ENCODE data around the gene GABPB2. TPM values are rescaled to one million over a fixed set of nuclear protein-coding genes. Genes with fewer than 3 reads are reported as not detected.

GABPB2 gene
- total RNA-seq, 1 experiment from 2014 or later: 6.3 TPM

DNA sequence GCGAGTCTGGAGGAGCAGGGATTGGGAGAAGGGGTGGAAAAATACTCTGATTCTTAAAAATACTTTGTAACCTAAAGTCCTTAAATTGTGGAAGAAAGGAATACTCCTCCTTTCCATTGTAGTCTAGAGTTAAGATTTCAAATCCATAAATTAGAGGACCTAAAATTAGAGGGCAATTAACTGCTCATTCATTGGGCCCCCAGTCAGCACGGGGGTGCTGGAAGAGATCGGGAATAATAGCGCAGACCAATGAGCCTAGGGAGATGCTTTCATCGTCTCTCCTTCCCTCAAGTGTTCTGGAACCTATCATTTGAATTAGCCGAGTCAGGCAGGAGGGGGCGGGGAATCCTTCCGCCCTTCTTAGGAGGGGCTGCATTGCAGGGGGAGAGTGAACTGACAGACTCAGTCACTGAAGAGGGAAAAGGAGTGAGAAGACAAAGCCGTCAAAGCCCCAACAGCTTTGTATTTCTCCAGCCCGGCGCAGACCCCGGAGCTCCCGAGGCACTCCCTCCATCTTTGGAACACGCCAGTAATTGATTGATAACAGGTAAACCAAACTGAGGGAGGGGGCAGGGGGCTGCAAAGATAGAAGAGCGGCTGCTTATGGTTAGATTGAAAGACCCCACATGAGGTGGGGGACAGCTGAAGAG, 10.4 kb upstream of the GABPB2 start, which contains the start of gene MLLT11:
MLLT11 (plus strand) TSS at position 391 of the 650 bp plus-strand sequence. CDS start 6,828 bp downstream, outside the sequence.
- DNase-seq (ENCODE audit: low read depth): peak; percentile 67

- DNase-seq (ENCODE audit: low read depth): no peak
These were observed 9.7 kb upstream of the GABPB2 start for GRCh38 chr1:151060657-151061421.

GRCh38 chr1:151061704-151062103, 8.9 kb upstream of the GABPB2 start:
- DNase-seq (ENCODE audit: low read depth): no peak

GRCh38 chr1:151062741-151063371, 7.7 kb upstream of the GABPB2 start:
- DNase-seq (ENCODE audit: low read depth): peak; percentile 81

GRCh38 chr1:151065089-151065645, 5.4 kb upstream of the GABPB2 start:
- no peak for DNase-seq (ENCODE audit: low read depth)

DNA sequence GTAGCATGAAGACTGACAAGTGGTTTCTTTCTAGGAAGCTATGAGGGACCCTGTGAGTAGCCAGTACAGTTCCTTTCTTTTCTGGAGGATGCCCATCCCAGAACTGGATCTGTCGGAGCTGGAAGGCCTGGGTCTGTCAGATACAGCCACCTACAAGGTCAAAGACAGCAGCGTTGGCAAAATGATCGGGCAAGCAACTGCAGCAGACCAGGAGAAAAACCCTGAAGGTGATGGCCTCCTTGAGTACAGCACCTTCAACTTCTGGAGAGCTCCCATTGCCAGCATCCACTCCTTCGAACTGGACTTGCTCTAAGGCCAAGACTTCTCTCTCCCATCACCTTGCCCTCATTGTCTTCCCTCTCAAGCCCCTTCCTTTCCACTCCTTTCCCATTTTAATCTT, 3.4 kb upstream of the GABPB2 start:
- DNase-seq (ENCODE audit: low read depth): no peak

DNA sequence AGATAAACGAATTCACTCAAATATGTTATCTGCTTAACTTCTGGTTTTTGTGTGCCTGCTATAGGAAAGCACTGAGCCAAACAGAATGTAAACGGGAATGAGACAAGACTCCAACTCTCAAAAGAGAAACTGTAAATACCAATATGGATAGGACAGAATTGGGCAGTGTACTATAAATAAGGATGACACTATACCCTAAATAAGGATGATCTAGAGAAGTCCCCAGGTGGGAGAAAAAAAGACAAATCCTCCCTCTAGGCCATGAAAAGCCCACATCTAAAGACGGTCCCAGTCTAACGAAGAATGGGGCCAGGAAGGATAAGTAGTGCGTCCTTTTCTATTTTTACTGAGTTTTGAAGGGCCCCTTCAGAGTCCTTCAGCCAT, 1.5 kb upstream of the GABPB2 start:
- DNase-seq (ENCODE audit: low read depth): no peak

DNA sequence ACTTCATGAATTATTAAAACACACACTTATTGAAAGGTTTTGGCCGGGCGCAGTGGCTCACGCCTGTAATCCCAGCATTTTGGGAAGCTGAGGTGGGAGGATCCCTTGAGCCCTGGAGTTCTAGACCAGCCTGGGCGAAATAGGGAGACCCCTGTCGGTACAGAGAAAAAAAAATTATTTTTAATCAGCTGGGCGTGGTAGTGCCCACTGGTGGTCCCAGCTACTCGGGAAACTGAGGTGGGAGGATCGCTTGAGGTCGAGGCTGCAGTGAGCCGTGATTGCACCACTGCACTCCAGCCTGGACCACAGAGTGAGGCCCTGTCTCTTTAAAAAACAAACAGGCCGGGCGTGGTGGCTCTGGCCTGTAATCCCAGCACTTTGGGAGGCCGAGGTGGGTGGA, 1.7 kb downstream of the GABPB2 start:
- DNase-seq (ENCODE audit: low read depth): no peak

- no peak for DNase-seq (ENCODE audit: low read depth)
These were observed 15.5 kb downstream of the GABPB2 start for GRCh38 chr1:151085953-151086559.

GRCh38 chr1:151097426-151097825, 26.9 kb downstream of the GABPB2 start:
- DNase-seq (ENCODE audit: low read depth): peak; percentile 51

DNA sequence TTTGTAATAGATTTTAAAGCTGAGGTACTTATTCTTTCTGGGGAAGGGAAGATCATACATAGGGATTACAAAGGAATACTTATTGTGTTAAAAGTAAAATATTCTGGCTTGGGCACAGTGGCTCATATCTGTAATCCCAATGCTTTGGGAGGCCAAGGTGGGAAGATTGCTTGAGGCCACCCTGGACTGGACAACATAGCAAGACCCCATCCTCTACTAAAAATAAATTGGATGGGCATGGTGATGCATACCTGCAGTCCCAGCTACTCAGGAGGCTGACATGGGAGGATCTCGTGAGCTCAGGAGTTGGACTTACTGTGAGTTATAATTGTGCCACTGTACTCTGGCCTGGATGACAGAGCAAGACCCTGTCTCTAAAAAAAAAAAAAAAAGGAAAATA, 27.6 kb downstream of the GABPB2 start:
- no peak for DNase-seq (ENCODE audit: low read depth)

- no peak for DNase-seq (ENCODE audit: low read depth)
These were observed 34.1 kb downstream of the GABPB2 start for GRCh38 chr1:151104630-151105029.

DNA sequence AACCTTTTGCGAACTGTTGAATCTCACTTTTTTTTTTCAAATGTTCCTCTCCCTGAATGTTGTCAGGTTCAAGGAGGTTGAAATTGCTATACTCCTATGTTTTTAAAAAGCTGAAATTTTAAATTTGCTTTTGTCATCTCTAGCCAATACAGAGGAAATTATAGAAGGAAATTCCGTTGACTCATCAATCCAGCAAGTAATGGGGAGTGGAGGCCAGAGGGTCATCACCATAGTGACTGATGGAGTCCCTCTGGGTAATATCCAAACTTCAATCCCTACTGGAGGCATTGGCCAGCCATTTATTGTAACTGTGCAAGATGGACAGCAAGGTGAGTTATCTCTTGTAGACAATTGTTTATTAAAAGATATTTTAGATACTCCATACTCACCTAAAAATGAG, 36.3 kb downstream of the GABPB2 start:
- DNase-seq (ENCODE audit: low read depth): peak; percentile 65

DNA sequence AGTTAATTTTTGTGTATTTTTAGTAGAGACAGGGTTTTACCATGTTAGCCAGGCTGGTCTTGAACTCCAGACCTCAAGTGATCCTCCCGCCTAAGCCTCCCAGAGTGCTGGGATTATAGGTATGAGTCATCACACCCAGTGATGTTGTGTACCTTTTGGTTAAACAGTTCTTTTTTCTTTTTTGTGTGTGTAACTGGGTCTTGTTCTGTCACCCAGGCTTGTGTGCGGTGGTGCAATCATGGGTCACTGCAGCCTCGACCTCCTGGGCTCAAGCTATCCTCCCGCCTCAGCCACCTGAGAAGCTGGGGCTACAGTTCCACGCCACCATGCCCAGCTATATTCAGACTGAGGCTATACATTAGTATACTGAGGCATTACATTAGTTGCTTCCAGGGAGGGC, 37.8 kb downstream of the GABPB2 start:
- peak; percentile 8 for DNase-seq (ENCODE audit: low read depth)

- no peak for DNase-seq (ENCODE audit: low read depth)
These were observed 43.3 kb downstream of the GABPB2 start for GRCh38 chr1:151113877-151114276.

DNA sequence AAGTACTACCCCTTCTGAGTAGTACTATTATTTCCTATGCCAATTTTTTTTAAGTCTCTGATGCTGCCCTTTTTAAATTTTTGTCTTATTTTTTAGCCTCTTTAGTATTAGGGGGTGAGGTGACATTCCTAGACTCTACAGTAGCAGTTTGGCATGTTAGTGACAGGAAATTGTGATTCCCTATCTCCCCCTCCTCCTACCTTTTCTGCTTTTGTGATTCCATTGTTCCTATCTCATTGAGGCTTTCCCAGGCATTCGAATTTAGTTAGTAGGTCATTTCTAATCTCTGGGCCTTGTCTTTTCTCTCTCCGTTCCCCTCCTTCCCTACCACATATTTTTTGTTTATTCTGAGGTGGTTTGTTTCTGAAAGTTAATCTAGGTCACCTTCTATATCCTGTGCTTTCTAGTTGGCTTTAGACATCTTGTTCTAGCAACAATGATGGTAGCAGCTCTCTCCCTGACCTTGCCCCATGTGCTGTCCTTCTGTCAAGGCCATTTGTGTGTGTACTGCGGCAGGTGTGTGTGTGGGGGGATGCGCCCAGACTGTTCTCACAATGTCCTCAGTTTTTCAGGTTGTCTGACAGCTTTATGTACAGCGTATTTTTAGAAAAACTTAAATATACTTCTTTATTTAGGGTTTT, 54.3 kb downstream of the GABPB2 start:
- DNase-seq (ENCODE audit: low read depth): no peak

DNA sequence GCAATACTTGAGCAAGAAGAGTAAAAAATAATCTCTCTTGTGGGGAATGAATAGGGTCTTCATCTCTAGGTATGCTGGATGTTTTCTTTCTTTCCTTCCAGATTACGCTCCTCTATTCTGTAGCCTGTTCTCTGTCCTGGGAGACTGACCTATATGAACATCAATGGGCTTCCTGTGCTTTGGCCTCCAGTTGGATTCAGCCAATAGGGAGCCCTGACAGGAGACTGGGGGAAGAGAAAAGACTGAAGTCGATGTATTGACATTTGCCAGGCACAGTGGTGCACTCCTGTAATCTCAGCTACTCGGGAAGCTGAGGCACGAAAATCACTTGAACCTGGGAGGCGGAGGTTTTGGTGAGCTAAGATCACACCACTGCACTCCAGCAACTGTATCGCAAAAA, 58.2 kb downstream of the GABPB2 start:
- no peak for DNase-seq (ENCODE audit: low read depth)

GRCh38 chr1:151130987-151131586, 60.5 kb downstream of the GABPB2 start:
- DNase-seq (ENCODE audit: low read depth): no peak

GRCh38 chr1:151131701-151132334, 61.3 kb downstream of the GABPB2 start:
- no peak for DNase-seq (ENCODE audit: low read depth)

DNA sequence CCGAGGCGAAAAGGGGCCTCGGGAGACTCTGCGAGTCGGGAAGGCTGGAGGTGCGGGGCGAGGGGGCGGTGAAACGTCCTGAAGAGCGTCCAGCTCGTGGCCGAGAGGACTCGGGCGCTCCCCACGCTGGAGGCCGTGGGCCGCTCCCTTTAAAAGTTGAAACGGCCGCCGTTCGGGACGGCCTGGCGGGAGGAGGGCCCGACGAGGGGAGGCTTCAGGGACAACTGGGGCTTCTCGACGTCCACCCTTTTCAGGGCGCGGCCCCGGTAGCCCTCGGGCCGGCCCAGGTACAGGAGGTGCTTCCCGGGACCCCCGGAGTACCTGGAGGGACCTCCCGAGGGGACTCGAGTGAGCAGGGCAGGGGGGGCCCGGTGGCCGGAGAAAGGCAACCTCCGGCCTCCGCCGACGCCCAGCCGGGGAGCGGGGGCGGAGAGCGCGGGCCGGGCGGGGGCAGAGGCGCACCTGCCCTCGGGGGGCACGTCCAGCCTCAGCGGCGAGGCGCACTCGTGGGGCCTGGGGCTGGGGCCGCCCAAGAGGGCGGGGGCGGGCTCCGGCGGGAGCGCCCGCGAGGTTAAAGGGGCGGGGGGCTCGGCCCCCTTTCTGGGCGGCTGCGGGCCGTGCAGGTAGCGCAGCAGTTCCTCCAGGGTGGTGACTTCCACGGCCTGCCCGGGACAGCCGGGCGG, 61.9 kb downstream of the GABPB2 start:
- DNase-seq (ENCODE audit: low read depth): no peak

Measured in LHCN-M2 (cell line).